Colonic mucosa (tissue), 4 donors: ENCODE measurements around the gene NISCH. TPM values are rescaled to one million over a fixed set of nuclear protein-coding genes. Genes with fewer than 3 reads are reported as not detected.

Experiments used
- DNase-seq: peaks from one replicate; pipeline ENCODE4 v3.0.0-alpha.2; 2020
- H3K27ac ChIP-seq: fragments of 200-600 bp; one replicate; pipeline ENCODE4 v1.8.0; 2021
- H3K27me3 ChIP-seq: fragments of 200-600 bp; one replicate; pipeline ENCODE4 v1.8.0; 2021
- H3K36me3 ChIP-seq: fragments of 200-600 bp; one replicate; pipeline ENCODE4 v1.8.0; 2021
- H3K4me1 ChIP-seq: fragments of 200-600 bp; one replicate; pipeline ENCODE4 v1.8.0; 2021; ENCODE audit warnings: mild to moderate bottlenecking
- H3K4me3 ChIP-seq: fragments of 200-600 bp; one replicate; pipeline ENCODE4 v1.8.0; 2021
- H3K9ac ChIP-seq, 2 donors: one replicate each; pipeline ENCODE4 v1.7.0; 2013; ENCODE audit warnings: control low read depth in 2 of 2, low read depth in 2 of 2, low read length in 2 of 2
- H3K9me3 ChIP-seq: fragments of 200-600 bp; one replicate; pipeline ENCODE4 v1.8.0; 2021
- intact Hi-C: fragments of 100-400 bp; cut with DNase I; formaldehyde crosslinking; loops from one replicate; pipeline ENCODE4 v1.14.1; 2022
- total RNA-seq, 2 donors: library from RNA; stranded (reverse); fragmentation: NEBNext Ultra II Directional in 1 of 2; extraction: Animal tissue kit (Norgen Biotek cat#: 25700) in 1 of 2; gene quantifications; one replicate each; pipeline ENCODE4 v1.2.1, GENCODE V29; 2021
- TF ChIP-seq, protein P1 (sequence below): fragments of 200-600 bp; IDR thresholded peaks from one replicate; pipeline ENCODE4 v1.8.0; 2022; ENCODE audit warnings: antibody characterized with exemption, mild to moderate bottlenecking
- donor health status: healthy.
- donor health status: DM: no; HTN: no; CAD: no.
- donor health status: DM: no; HTN: no; CAD: no.

The NISCH gene
- total RNA-seq, 2 donors from 2014 or later: 43.2 to 60.5 TPM

- Histone ChIP-seq H3K9ac (no peak overlapping the region), H3K9me3 (no peaks in the 10 kb centered on the region), H3K4me3 (no peak overlapping the region), H3K27ac (no peak overlapping the region), H3K4me1 (no peaks in the 10 kb centered on the region), H3K36me3 (no peaks in the 10 kb centered on the region), H3K27me3 (no peaks in the 10 kb centered on the region)
- TF ChIP-seq, protein P1, sequence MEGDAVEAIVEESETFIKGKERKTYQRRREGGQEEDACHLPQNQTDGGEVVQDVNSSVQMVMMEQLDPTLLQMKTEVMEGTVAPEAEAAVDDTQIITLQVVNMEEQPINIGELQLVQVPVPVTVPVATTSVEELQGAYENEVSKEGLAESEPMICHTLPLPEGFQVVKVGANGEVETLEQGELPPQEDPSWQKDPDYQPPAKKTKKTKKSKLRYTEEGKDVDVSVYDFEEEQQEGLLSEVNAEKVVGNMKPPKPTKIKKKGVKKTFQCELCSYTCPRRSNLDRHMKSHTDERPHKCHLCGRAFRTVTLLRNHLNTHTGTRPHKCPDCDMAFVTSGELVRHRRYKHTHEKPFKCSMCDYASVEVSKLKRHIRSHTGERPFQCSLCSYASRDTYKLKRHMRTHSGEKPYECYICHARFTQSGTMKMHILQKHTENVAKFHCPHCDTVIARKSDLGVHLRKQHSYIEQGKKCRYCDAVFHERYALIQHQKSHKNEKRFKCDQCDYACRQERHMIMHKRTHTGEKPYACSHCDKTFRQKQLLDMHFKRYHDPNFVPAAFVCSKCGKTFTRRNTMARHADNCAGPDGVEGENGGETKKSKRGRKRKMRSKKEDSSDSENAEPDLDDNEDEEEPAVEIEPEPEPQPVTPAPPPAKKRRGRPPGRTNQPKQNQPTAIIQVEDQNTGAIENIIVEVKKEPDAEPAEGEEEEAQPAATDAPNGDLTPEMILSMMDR: no peak
- intact Hi-C loops: no loop called here
- no peak for DNase-seq
Observed at GRCh38 chr3:52440249-52440551, 15.2 kb upstream of the NISCH start.

DNA sequence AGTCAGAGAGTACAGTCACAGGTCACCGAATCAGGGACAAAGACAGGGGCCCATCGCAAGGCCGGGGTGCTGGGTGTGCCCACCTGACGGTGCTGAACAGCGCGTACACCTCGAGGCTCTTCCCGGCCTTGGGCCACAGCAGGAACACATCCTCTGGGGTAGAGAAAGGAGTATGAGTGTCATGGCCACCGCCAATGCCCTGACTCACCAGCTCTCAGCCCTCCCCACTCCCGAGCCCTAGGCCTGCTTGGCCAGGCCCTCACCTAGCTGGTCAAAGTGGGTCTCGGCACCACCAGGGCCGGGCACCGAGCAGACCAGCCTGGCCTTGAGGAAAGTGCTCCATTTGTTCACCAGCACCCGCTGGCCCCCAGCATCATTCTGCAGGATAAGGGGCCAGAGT, 14.7 kb upstream of the NISCH start:
- TF ChIP-seq, protein P1: no peak
- no peaks in the 10 kb centered on the region for H3K36me3 ChIP-seq
- no peak overlapping the region for H3K27ac ChIP-seq
- no peak for DNase-seq
- H3K4me1 ChIP-seq: no peaks in the 10 kb centered on the region
- H3K9me3 ChIP-seq: no peaks in the 10 kb centered on the region
- H3K27me3 ChIP-seq: no peaks in the 10 kb centered on the region
- intact Hi-C loops: no loop called here
- H3K4me3 ChIP-seq: no peak overlapping the region
- H3K9ac ChIP-seq: no peak overlapping the region

DNA sequence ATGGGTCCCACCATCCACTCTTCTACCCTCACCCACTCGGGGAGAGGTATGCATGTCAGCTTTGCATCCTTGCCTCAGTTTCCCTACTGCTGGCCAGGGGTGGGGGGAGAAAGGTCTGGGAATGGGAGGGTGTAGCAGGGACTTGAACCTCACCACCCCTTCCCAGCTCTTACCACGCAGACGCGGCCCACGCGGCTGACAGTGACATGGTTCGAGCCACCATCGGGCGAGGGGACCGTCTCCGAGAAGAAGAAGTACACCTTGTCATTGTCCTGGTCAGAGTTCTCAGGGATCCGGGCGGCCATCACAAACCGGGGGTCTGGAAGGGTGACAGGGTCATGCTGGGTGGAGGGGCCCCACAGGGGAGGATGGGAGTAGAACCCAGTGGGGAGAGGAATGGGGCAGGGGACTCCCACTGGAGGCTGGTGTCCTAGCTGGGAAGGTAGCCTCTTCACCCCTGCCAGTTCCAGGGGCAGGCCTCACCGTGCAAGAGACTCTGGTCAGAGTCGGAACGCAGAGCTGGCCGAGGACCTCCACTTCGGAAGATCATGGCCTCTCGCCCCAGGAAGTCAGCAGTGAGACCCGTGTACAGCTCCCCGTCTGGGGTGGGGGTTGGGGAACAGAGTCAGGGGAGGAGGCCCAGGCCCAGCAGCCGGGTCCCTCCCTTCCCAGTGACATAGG, 14.2 kb upstream of the NISCH start:
- no peak overlapping the region for H3K27ac ChIP-seq
- no peak overlapping the region for H3K4me3 ChIP-seq
- TF ChIP-seq, protein P1: no peak
- no peak overlapping the region for H3K9ac ChIP-seq
- no peaks in the 10 kb centered on the region for H3K4me1 ChIP-seq
- no peaks in the 10 kb centered on the region for H3K9me3 ChIP-seq
- H3K36me3 ChIP-seq: no peaks in the 10 kb centered on the region
- no peaks in the 10 kb centered on the region for H3K27me3 ChIP-seq
- no peak for DNase-seq
- intact Hi-C loops: no loop called here

GRCh38 chr3:52441772-52442332, 13.6 kb upstream of the NISCH start:
- Histone ChIP-seq H3K4me3 (no peak overlapping the region), H3K27ac (no peak overlapping the region), H3K4me1 (no peaks in the 10 kb centered on the region), H3K9ac (no peak overlapping the region), H3K9me3 (no peaks in the 10 kb centered on the region), H3K27me3 (no peaks in the 10 kb centered on the region), H3K36me3 (no peaks in the 10 kb centered on the region)
- DNase-seq: no peak
- intact Hi-C loops: no loop called here
- TF ChIP-seq, protein P1: no peak

DNA sequence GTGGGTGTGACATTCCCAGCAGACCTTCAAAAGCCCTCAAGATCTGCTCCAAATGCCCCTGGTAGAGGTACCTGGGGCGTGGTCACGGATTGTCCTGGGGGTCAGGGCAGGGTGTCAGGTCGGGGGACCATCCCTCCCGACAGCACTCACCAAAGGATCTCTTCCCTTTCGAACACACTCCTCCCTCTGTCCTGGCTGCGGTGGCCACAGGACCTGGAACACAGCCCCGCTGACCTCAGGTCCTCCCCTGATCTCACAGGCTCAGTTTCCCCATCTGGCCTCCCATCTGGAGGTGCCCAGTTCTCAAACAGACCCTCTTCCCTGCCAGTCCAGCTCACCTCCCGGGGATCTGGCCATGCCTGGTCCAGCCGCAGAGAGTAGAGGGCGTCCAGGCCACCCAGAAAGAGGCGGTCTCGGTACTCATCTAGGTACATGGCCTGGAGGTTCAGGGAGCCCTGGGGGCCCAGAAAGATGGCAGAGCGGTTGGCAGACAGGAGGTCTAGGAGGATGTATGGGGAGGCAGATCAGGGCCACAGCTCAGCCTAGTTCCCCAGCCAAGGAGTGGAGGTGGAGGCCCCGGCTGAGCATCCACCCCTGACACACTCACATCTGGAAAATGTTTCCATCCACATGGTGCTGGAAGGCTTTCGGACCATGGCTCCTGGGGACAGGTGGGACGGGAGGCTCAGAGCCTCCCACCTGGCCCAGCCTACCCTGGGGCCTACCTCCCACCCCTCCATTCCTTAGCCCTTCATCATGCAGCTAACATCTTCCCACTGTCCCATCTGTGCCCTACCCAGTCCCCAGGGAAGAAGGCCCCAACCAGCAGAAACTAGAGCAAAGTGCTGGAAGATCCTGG, 12.8 kb upstream of the NISCH start:
- no peaks in the 10 kb centered on the region for H3K4me1 ChIP-seq
- no peak overlapping the region for H3K4me3 ChIP-seq
- no peaks in the 10 kb centered on the region for H3K36me3 ChIP-seq
- H3K27ac ChIP-seq: no peak overlapping the region
- H3K9ac ChIP-seq: no peak overlapping the region
- no peak for DNase-seq
- intact Hi-C loops: no loop called here
- H3K27me3 ChIP-seq: no peaks in the 10 kb centered on the region
- TF ChIP-seq, protein P1: no peak
- H3K9me3 ChIP-seq: no peaks in the 10 kb centered on the region
